ENCODE data around the gene GPC1.

DNA sequence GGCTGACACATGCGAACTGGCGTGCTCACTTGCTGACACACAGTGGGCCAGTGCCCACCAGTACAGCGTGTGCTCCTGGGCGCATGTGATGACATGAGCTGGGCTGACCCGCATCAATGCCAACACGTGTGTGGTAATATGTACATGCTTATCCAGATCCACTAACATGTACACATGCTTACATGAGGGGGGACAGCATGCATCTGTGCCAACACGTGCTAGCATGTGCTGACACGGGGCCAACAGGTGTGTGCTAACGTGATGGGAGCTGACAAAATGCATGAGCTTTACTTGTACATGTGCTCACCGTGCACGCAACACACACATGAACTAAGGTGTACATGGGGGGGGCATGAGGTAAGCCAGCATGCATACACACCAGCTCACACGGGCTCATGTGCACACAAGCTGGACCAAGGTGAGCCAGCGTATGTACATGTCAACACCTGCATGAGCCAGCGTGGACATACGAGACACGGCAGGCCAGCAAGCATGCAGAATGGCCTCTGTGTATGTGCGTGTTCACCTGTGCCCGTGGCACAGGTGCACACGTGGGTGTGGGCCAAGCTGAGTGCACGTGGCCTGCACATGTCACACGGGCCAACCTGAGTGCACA, 28.5 kb downstream of the GPC1 start:
- TF ChIP-seq, protein P1, sequence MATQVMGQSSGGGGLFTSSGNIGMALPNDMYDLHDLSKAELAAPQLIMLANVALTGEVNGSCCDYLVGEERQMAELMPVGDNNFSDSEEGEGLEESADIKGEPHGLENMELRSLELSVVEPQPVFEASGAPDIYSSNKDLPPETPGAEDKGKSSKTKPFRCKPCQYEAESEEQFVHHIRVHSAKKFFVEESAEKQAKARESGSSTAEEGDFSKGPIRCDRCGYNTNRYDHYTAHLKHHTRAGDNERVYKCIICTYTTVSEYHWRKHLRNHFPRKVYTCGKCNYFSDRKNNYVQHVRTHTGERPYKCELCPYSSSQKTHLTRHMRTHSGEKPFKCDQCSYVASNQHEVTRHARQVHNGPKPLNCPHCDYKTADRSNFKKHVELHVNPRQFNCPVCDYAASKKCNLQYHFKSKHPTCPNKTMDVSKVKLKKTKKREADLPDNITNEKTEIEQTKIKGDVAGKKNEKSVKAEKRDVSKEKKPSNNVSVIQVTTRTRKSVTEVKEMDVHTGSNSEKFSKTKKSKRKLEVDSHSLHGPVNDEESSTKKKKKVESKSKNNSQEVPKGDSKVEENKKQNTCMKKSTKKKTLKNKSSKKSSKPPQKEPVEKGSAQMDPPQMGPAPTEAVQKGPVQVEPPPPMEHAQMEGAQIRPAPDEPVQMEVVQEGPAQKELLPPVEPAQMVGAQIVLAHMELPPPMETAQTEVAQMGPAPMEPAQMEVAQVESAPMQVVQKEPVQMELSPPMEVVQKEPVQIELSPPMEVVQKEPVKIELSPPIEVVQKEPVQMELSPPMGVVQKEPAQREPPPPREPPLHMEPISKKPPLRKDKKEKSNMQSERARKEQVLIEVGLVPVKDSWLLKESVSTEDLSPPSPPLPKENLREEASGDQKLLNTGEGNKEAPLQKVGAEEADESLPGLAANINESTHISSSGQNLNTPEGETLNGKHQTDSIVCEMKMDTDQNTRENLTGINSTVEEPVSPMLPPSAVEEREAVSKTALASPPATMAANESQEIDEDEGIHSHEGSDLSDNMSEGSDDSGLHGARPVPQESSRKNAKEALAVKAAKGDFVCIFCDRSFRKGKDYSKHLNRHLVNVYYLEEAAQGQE (IDR thresholded peaks at IDR 0.05; ENCODE audit: unreplicated experiment) = no peak
- TF ChIP-seq, protein P2, sequence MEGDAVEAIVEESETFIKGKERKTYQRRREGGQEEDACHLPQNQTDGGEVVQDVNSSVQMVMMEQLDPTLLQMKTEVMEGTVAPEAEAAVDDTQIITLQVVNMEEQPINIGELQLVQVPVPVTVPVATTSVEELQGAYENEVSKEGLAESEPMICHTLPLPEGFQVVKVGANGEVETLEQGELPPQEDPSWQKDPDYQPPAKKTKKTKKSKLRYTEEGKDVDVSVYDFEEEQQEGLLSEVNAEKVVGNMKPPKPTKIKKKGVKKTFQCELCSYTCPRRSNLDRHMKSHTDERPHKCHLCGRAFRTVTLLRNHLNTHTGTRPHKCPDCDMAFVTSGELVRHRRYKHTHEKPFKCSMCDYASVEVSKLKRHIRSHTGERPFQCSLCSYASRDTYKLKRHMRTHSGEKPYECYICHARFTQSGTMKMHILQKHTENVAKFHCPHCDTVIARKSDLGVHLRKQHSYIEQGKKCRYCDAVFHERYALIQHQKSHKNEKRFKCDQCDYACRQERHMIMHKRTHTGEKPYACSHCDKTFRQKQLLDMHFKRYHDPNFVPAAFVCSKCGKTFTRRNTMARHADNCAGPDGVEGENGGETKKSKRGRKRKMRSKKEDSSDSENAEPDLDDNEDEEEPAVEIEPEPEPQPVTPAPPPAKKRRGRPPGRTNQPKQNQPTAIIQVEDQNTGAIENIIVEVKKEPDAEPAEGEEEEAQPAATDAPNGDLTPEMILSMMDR (conservative IDR thresholded peaks at IDR 0.05; ENCODE audit: low read depth in 2 of 2) = no peak
- TF ChIP-seq EZH2 (IDR thresholded peaks at IDR 0.05; ENCODE audit: low read depth, unreplicated experiment) = no peak
